Sigmoid colon (tissue), 7 donors: ENCODE measurements around the gene IRF2BPL. TPM values are rescaled to one million over a fixed set of nuclear protein-coding genes. Genes with fewer than 3 reads are reported as not detected.

Experiments
- DNase-seq: peaks from one replicate; pipeline ENCODE4 v3.0.0-alpha.2; 2019
- H3K27ac ChIP-seq, 4 donors: fragments of 200-600 bp; sonication (generic); one replicate each; pipeline ENCODE4 v1.5.1; 2016 to 2019; ENCODE audit warnings: mild to moderate bottlenecking in 1 of 4
- H3K27me3 ChIP-seq, 3 donors: fragments of 200-600 bp; sonication (generic); one replicate each; pipeline ENCODE4 v1.5.1; 2019; ENCODE audit warnings: mild to moderate bottlenecking in 1 of 3
- H3K36me3 ChIP-seq, 4 donors: fragments of 200-600 bp; sonication (generic); one replicate each; pipeline ENCODE4 v1.5.1; 2016 to 2019
- H3K4me1 ChIP-seq, 4 donors: fragments of 200-600 bp; sonication (generic); one replicate each; pipeline ENCODE4 v1.5.1; 2017 to 2019
- H3K4me3 ChIP-seq, 4 donors: fragments of 200-600 bp; sonication (generic); one replicate each; pipeline ENCODE4 v1.5.1; 2017 to 2019; ENCODE audit warnings: mild to moderate bottlenecking in 2 of 4, moderate library complexity in 1 of 4
- H3K9me3 ChIP-seq, 4 donors: fragments of 200-600 bp in 3 of 4; sonication (generic) in 3 of 4; one replicate each; pipeline versions ENCODE4 v1.5.1 to v1.6.1; 2013 to 2019
- EP300 ChIP-seq, 4 donors: sonication (generic); formaldehyde crosslinking; IDR thresholded peaks; one replicate each; pipeline ENCODE4 v1.6.1; 2017; ENCODE audit warnings: antibody characterized with exemption in 4 of 4
- POLR2A ChIP-seq, 2 donors: fragments of 450-650 bp; IDR thresholded peaks; one replicate each; pipeline ENCODE4 v1.6.1; 2016; ENCODE audit warnings: antibody characterized with exemption in 2 of 2, mild to moderate bottlenecking in 2 of 2, moderate library complexity in 2 of 2
- POLR2AphosphoS5 ChIP-seq, 4 donors: sonication (generic); formaldehyde crosslinking; IDR thresholded peaks; one replicate each; pipeline ENCODE4 v1.6.1; 2017; ENCODE audit warnings: antibody characterized with exemption in 4 of 4
- WGBS, 2 donors: extraction: QIAGEN DNeasy Blood & Tissue Kit; methylation state at CpG; one replicate each; pipeline ENCODE4 v1.1.7; 2013; 5-methylcytosine and 5-hydroxymethylcytosine counted together
- intact Hi-C: fragments of 100-400 bp; cut with DNase I; formaldehyde crosslinking; loops from one replicate; pipeline ENCODE4 v1.15.1; 2023
- polyA plus RNA-seq, 3 donors: library from polyadenylated mRNA; stranded (reverse); fragments of 200-250 nt; gene quantifications; one replicate each; pipeline ENCODE4 v1.2.3, GENCODE V29; 2013
- total RNA-seq, 4 donors: library from RNA; depleted of rRNA; stranded (reverse); fragments of >200 nt; gene quantifications; one replicate each; pipeline ENCODE4 v1.1.0, GENCODE V29; 2016
- TF ChIP-seq, protein P1 (sequence below), 4 experiments: fragments of 450-650 bp in 3 of 4; fragments of 200-600 bp in 1 of 4; IDR thresholded peaks; one replicate each; pipeline ENCODE4 v1.5.1; 2016 to 2019; ENCODE audit warnings: antibody characterized with exemption in 4 of 4, mild to moderate bottlenecking in 3 of 4, moderate library complexity in 2 of 4
- donor health status: healthy with polysubstance abuse.
- donor health status: Bipolar disorder and iron deficiency.
- donor health status: healthy.

Gene IRF2BPL
- total and polyA plus RNA-seq, 7 donors, result 3.0 to 63.1 (median 34.7) TPM

DNA sequence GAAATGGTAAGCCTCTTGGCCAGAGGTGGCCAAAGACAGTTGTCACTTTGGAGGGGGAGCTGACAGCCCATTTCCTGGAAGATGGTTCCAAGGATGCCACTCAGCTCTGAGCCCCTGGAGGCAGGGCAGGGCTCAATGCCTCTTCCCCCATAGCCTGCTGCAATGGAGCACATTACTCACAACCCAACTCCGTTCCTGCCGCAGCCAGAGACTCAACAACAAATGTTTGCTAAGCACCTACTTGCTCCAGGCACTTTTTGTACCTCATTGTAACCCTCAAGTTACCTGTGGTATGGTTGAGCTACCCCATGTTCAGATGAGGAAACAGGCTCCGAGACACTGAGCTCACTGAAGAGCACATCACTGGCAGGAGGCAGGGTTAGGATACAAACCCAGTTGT, 19.5 kb downstream of the IRF2BPL start:
- H3K27ac ChIP-seq, result no peak overlapping the region

DNA sequence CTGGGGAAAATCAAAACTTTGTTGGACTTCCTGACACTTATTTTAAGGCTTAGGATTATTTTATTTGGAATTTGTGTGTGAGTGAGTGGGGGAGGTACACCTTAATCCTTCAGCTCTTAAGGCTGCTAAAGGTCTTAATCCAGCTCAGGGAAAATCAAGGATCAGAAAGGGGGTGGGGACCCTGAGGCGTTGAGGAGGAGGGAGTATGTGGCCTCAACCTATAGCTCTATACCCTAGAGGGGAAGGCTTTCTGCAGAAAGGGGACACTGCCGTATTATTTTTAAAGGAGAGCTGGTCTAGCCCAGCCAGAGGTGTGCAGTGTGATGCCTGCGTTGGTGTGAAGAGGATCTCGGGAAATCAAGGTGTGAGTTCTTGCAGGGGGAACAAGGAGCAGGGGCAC, 20.0 kb downstream of the IRF2BPL start:
- Histone ChIP-seq H3K4me3 (no peak overlapping the region), H3K27ac (peak overlapping the region; percentile 27 to 69 (median 60)), H3K36me3 (no peaks in the 10 kb centered on the region), H3K27me3 (no peaks in the 10 kb centered on the region), H3K4me1 (peaks cover 0 to 27% (median 21%) of the 10 kb centered on the region in 4 donors), H3K9me3 (no peaks in the 10 kb centered on the region)
- WGBS, 2 donors, result 72 to 91% methylated on average over 4 of the region's 4 CpGs
- TF ChIP-seq POLR2AphosphoS5 (IDR thresholded peaks at IDR 0.05), result no peak
- TF ChIP-seq, protein P1, sequence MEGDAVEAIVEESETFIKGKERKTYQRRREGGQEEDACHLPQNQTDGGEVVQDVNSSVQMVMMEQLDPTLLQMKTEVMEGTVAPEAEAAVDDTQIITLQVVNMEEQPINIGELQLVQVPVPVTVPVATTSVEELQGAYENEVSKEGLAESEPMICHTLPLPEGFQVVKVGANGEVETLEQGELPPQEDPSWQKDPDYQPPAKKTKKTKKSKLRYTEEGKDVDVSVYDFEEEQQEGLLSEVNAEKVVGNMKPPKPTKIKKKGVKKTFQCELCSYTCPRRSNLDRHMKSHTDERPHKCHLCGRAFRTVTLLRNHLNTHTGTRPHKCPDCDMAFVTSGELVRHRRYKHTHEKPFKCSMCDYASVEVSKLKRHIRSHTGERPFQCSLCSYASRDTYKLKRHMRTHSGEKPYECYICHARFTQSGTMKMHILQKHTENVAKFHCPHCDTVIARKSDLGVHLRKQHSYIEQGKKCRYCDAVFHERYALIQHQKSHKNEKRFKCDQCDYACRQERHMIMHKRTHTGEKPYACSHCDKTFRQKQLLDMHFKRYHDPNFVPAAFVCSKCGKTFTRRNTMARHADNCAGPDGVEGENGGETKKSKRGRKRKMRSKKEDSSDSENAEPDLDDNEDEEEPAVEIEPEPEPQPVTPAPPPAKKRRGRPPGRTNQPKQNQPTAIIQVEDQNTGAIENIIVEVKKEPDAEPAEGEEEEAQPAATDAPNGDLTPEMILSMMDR (IDR thresholded peaks at IDR 0.05), result no peak
- no peak for TF ChIP-seq POLR2A (IDR thresholded peaks at IDR 0.05)
- no peak for TF ChIP-seq EP300 (IDR thresholded peaks at IDR 0.05)
- DNase-seq, result no peak
- intact Hi-C loops, result no loop called here

More for the DNA sequence above, 19.5 kb downstream of the IRF2BPL start:
- WGBS, 2 donors, result 93 to 97% methylated on average over 3 of the region's 3 CpGs
- DNase-seq, result no peak
- Histone ChIP-seq H3K27me3 (no peaks in the 10 kb centered on the region), H3K4me3 (no peak overlapping the region), H3K4me1 (peaks cover 0 to 32% (median 25%) of the 10 kb centered on the region in 4 donors), H3K9me3 (no peaks in the 10 kb centered on the region), H3K36me3 (no peaks in the 10 kb centered on the region)
- TF ChIP-seq, protein P1 (IDR thresholded peaks at IDR 0.05), result no peak
- TF ChIP-seq POLR2A (IDR thresholded peaks at IDR 0.05), result no peak
- no peak for TF ChIP-seq EP300 (IDR thresholded peaks at IDR 0.05)
- no peak for TF ChIP-seq POLR2AphosphoS5 (IDR thresholded peaks at IDR 0.05)
- intact Hi-C loops, result no loop called here

DNA sequence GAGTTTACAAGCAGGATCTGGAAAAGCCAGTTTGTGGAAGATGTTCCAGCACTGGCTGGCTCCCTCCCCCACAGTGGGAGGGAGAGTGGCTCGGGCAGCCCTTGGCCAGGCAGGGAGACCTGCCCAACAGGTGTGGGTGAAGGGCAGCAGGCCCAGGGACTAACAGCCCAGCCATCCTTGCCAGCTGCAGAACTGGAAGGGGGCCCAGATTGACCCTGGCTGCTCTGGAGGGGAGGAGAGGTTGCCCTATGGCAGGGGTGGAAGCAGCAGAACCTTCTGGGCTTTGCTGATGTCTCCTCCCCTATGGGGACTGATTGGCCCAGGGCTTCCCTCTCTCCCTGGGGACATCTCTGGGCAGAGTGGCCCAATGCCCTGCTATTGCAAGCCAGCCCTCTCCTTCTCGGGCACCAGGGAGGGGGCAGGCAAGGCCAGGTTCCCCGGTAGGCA, 20.5 kb downstream of the IRF2BPL start:
- Histone ChIP-seq H3K36me3 (no peaks in the 10 kb centered on the region), H3K27me3 (no peaks in the 10 kb centered on the region), H3K9me3 (no peaks in the 10 kb centered on the region), H3K27ac (peak overlapping the region; percentile 27 to 69 (median 60)), H3K4me3 (no peak overlapping the region), H3K4me1 (peaks cover 0 to 23% (median 18%) of the 10 kb centered on the region in 4 donors)
- WGBS, 2 donors, result 20 to 65% methylated on average over 3 of the region's 3 CpGs
- DNase-seq, result no peak
- intact Hi-C loops, result no loop called here
- TF ChIP-seq POLR2AphosphoS5 (IDR thresholded peaks at IDR 0.05), result peak in 1 of 4 donors; percentile 15
- no peak for TF ChIP-seq EP300 (IDR thresholded peaks at IDR 0.05)
- TF ChIP-seq, protein P1 (IDR thresholded peaks at IDR 0.05), result no peak
- TF ChIP-seq POLR2A (IDR thresholded peaks at IDR 0.05), result no peak

DNA sequence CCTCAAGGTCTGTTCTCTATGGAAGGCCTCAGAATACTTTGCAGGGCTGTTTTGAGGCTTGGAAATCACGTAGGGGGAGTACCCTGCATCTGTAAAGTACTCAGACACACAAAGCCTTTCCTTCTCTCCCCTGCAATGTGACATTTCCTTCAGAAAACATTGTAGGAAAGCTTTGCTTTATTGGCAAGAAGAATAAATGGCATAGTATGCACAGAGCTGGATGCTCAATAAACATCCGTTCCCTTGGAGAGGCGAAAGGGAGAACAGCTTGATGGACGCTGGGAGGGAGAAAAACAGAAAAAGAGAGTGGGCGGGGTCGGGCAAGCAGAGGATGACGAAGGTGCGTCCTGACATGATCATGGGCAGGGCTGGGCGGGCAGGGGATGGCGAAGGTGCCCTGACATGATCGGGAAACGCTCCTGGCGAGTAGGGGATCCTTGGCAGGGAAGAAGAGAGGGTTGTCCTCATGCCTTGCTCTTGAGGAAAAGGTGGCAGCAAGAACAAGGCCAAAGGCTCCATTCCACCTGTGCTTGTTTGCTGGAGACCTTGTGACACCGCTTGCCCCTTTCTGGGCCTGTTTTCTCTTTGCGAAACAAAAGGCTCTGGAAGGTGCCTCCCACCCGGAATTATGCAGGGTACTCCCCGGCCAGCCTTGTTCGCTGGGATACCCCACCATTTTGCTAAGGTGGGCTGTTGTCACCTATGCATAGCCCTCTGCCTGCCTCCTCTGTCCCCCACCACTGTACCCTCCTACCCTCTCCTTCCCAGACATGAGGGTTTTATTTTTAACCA, 21.1 kb downstream of the IRF2BPL start:
- no peak for TF ChIP-seq POLR2AphosphoS5 (IDR thresholded peaks at IDR 0.05)
- TF ChIP-seq POLR2A (IDR thresholded peaks at IDR 0.05), result no peak
- TF ChIP-seq, protein P1 (IDR thresholded peaks at IDR 0.05), result no peak
- no peak for TF ChIP-seq EP300 (IDR thresholded peaks at IDR 0.05)
- WGBS, 2 donors, result 9 to 63% methylated on average over 18 of the region's 18 CpGs
- Histone ChIP-seq H3K9me3 (no peaks in the 10 kb centered on the region), H3K27ac (peak overlapping the region; percentile 27 to 69 (median 60)), H3K36me3 (no peaks in the 10 kb centered on the region), H3K4me1 (peaks cover 0 to 23% (median 18%) of the 10 kb centered on the region in 4 donors), H3K4me3 (no peak overlapping the region), H3K27me3 (no peaks in the 10 kb centered on the region)
- DNase-seq, result no peak
- intact Hi-C loops, result no loop called here
